Neutrophil (primary cell): Measurements from ENCODE around the gene NUDT16L1.
A peak's percentile ranks its signal among the peaks of the same experiment; 100 is the strongest.

Experiments used
- H3K27ac ChIP-seq: fragments of 200-600 bp; sonication (generic); 2 replicates; pipeline ENCODE4 v1.5.1; 2016; ENCODE audit warnings: mild to moderate bottlenecking, moderate library complexity
- H3K27me3 ChIP-seq: fragments of 200-600 bp; sonication (generic); 2 replicates; pipeline ENCODE4 v1.6.0; 2016; ENCODE audit warnings: mild to moderate bottlenecking
- H3K36me3 ChIP-seq: fragments of 200-600 bp; sonication (generic); 2 replicates; pipeline ENCODE4 v1.5.1; 2017
- H3K4me1 ChIP-seq, 2 experiments: fragments of 200-600 bp in 1 of 2; sonication (generic) in 1 of 2; 1 replicate in 1 of 2; 2 replicates in 1 of 2; pipeline versions ENCODE4 v1.5.1 to v1.6.1; 2013 to 2016; ENCODE audit warnings: low read depth in 1 of 2, low read length in 1 of 2, mild to moderate bottlenecking in 1 of 2, moderate library complexity in 1 of 2; ENCODE audit not compliant: control insufficient read depth in 1 of 2, insufficient read depth in 1 of 2
- H3K4me3 ChIP-seq, 2 experiments: fragments of 200-600 bp in 1 of 2; sonication (generic) in 1 of 2; 1 replicate in 1 of 2; 2 replicates in 1 of 2; pipeline ENCODE4 v1.5.1; 2013 to 2016; ENCODE audit warnings: low read depth in 1 of 2, low read length in 1 of 2, mild to moderate bottlenecking in 1 of 2, moderate library complexity in 1 of 2
- H3K9me3 ChIP-seq: fragments of 200-600 bp; sonication (generic); 2 replicates; pipeline ENCODE4 v1.5.1; 2016
- CTCF ChIP-seq: fragments of 200-600 bp; sonication (generic); IDR thresholded peaks from 2 replicates; pipeline ENCODE4 v1.5.1; 2016; ENCODE audit warnings: antibody characterized with exemption

Gene NUDT16L1

GRCh38 chr16:4729876-4730275, 36.5 kb downstream of the NUDT16L1 start:
- Histone ChIP-seq H3K4me1 (peaks cover 12% of the 10 kb centered on the region in 2 experiments), H3K9me3 (no peaks in the 10 kb centered on the region), H3K4me3 (no peak overlapping the region), H3K36me3 (peaks cover 13% of the 10 kb centered on the region), H3K27ac (no peak overlapping the region), H3K27me3 (no peaks in the 10 kb centered on the region)
- TF ChIP-seq CTCF = no peak

GRCh38 chr16:4733211-4733742, 39.9 kb downstream of the NUDT16L1 start:
- H3K27ac ChIP-seq = no peak overlapping the region

GRCh38 chr16:4733747-4734062, 40.3 kb downstream of the NUDT16L1 start:
- Histone ChIP-seq H3K4me3 (peak overlapping the region; percentile 82 to 97), H3K36me3 (no peaks in the 10 kb centered on the region), H3K4me1 (peaks cover 19% of the 10 kb centered on the region in 2 experiments), H3K27me3 (no peaks in the 10 kb centered on the region), H3K9me3 (no peaks in the 10 kb centered on the region), H3K27ac (peak overlapping the region; percentile 76)
- no peak for TF ChIP-seq CTCF

More at GRCh38 chr16:4733211-4733742, 39.9 kb downstream of the NUDT16L1 start:
- Histone ChIP-seq H3K36me3 (no peaks in the 10 kb centered on the region), H3K27me3 (no peaks in the 10 kb centered on the region), H3K9me3 (no peaks in the 10 kb centered on the region), H3K4me3 (peak overlapping the region; percentile 82 to 97), H3K4me1 (peaks cover 19% of the 10 kb centered on the region in 2 experiments)
- TF ChIP-seq CTCF = no peak

- no peaks in the 10 kb centered on the region for H3K36me3 ChIP-seq
- H3K4me3 ChIP-seq = peak within 1 kb of the TSS; percentile 82 to 97
- H3K9me3 ChIP-seq = no peaks in the 10 kb centered on the region
- TF ChIP-seq CTCF = peak; percentile 33
- H3K27me3 ChIP-seq = no peaks in the 10 kb centered on the region
- H3K4me1 ChIP-seq = peaks cover 19% of the 10 kb centered on the region in 2 experiments
- peak within 1 kb of the TSS; percentile 76 for H3K27ac ChIP-seq
Measured at GRCh38 chr16:4734063-4734729, 40.8 kb downstream of the NUDT16L1 start, which contains the start of the genes ANKS3 and DNAAF8. TSS of gene ANKS3 (minus strand) at chr16:4734271. CDS start at chr16:4730149, 4,122 bp downstream. TSS of gene DNAAF8 (plus strand) at chr16:4734537. CDS start at chr16:4736515, 1,978 bp downstream.

GRCh38 chr16:4734730-4735535, 41.6 kb downstream of the NUDT16L1 start:
- H3K27me3 ChIP-seq = no peaks in the 10 kb centered on the region
- H3K4me1 ChIP-seq = peaks cover 19% of the 10 kb centered on the region in 2 experiments
- peak overlapping the region; percentile 82 to 97 for H3K4me3 ChIP-seq
- H3K9me3 ChIP-seq = no peaks in the 10 kb centered on the region
- no peak for TF ChIP-seq CTCF
- peak overlapping the region; percentile 76 for H3K27ac ChIP-seq
- no peaks in the 10 kb centered on the region for H3K36me3 ChIP-seq
